Calu3 (cell line): ENCODE results near the gene MICAL3. TPM values are rescaled to one million over a fixed set of nuclear protein-coding genes. Genes with fewer than 3 reads are reported as not detected.

Experiments
- BruUV-seq: library from RNA; stranded (reverse); fragments of 400-500 nt; replicated peaks from 2 replicates; lab custom pipeline; 2021; lab: Mats Ljungman, UMichigan
- CTCF ChIA-PET: fragments of 300-600 bp; sonication (Branson Sonifier 250); formaldehyde crosslinking; loops from one replicate; lab custom pipeline; 2022; ENCODE audit warnings: antibody characterized with exemption; lab: Charles Lee
- DNase-seq: peaks from one replicate; pipeline ENCODE4 v3.0.0; 2022
- H3K27ac Mint-ChIP-seq: one replicate; pipeline ENCODE4 v1.8.0; 2022; ENCODE audit warnings: mixed read lengths; ENCODE audit not compliant: unreplicated experiment
- H3K27me3 Mint-ChIP-seq: one replicate; pipeline ENCODE4 v1.8.0; 2022; ENCODE audit warnings: mixed read lengths; ENCODE audit not compliant: unreplicated experiment
- H3K36me3 Mint-ChIP-seq: one replicate; pipeline ENCODE4 v1.8.0; 2022; ENCODE audit warnings: mild to moderate bottlenecking, moderate library complexity, mixed read lengths; ENCODE audit not compliant: insufficient read depth, unreplicated experiment
- H3K4me1 Mint-ChIP-seq: one replicate; pipeline ENCODE4 v1.8.0; 2022; ENCODE audit warnings: mild to moderate bottlenecking, low read depth, mixed read lengths; ENCODE audit not compliant: unreplicated experiment
- H3K4me3 Mint-ChIP-seq: one replicate; pipeline ENCODE4 v1.8.0; 2022; ENCODE audit warnings: mild to moderate bottlenecking, low read depth, moderate library complexity, mixed read lengths; ENCODE audit not compliant: unreplicated experiment
- H3K9me3 Mint-ChIP-seq: one replicate; pipeline ENCODE4 v1.8.0; 2022; ENCODE audit warnings: low read depth, mixed read lengths; ENCODE audit not compliant: unreplicated experiment
- intact Hi-C: fragments of 100-400 bp; cut with micrococcal nuclease; formaldehyde crosslinking; loops from one replicate; pipeline ENCODE4 v1.10.0; 2022; ENCODE audit not compliant: unreplicated experiment
- total RNA-seq: library from RNA; stranded (reverse); gene quantifications from 2 replicates; pipeline ENCODE4 v1.2.3, GENCODE V29; 2022
- TF ChIP-seq, protein P1 (sequence below): fragments of 200-600 bp; IDR thresholded peaks from one replicate; pipeline ENCODE4 v1.8.0; 2022; ENCODE audit warnings: antibody characterized with exemption; ENCODE audit not compliant: unreplicated experiment

MICAL3 gene
- total RNA-seq, 1 experiment from 2014 or later, result 60.6 TPM

DNA sequence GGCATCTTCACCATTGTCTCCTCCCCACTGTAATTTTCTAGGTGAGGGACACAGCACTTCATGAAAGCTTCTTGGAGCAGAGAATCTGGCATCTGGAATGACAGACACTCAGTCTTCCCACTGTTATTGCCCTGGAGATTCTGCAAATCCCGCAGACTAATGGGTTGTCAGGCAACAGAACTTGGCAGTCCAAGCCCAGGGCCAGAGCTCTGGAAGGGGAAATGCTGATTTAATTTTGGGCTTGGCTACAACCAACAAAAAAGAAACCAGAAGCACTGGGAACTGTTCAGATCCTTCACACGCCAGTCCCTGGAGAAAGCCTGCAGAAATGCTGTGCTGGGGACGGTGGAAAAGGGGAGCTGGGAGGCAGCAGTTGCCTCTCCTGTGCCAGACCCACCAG, 178.6 kb downstream of the MICAL3 start:
- H3K4me3 Mint-ChIP-seq, result no peak overlapping the region
- H3K9me3 Mint-ChIP-seq, result no peaks in the 10 kb centered on the region
- no peaks in the 10 kb centered on the region for H3K36me3 Mint-ChIP-seq
- no peak for DNase-seq
- intact Hi-C loops, result no loop called here
- CTCF ChIA-PET, result no interaction called here
- H3K27me3 Mint-ChIP-seq, result no peaks in the 10 kb centered on the region
- TF ChIP-seq, protein P1, sequence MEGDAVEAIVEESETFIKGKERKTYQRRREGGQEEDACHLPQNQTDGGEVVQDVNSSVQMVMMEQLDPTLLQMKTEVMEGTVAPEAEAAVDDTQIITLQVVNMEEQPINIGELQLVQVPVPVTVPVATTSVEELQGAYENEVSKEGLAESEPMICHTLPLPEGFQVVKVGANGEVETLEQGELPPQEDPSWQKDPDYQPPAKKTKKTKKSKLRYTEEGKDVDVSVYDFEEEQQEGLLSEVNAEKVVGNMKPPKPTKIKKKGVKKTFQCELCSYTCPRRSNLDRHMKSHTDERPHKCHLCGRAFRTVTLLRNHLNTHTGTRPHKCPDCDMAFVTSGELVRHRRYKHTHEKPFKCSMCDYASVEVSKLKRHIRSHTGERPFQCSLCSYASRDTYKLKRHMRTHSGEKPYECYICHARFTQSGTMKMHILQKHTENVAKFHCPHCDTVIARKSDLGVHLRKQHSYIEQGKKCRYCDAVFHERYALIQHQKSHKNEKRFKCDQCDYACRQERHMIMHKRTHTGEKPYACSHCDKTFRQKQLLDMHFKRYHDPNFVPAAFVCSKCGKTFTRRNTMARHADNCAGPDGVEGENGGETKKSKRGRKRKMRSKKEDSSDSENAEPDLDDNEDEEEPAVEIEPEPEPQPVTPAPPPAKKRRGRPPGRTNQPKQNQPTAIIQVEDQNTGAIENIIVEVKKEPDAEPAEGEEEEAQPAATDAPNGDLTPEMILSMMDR, result no peak
- no TSS peak for BruUV-seq
- H3K27ac Mint-ChIP-seq, result no peak overlapping the region
- H3K4me1 Mint-ChIP-seq, result no peaks in the 10 kb centered on the region

DNA sequence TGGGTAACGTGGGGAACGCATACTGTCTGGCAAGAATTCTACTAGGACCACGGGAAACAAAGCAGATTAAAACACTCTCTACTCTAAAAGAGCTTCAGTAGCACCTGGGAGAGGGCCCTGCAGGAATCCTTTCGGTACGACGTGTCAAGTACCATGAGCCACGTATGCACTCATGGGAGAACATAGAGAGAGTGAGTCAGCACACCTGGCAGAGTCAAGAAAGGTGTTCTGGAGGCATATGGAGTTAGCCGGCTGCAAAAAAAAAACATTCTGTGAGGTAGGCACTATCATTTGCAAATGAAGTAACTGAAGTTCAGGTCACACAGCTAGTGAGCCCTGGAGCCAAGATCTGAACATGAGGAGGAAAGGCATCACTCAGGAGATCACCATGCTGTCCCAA, 179.0 kb downstream of the MICAL3 start:
- no peak overlapping the region for H3K27ac Mint-ChIP-seq
- intact Hi-C loops, result no loop called here
- H3K4me1 Mint-ChIP-seq, result no peaks in the 10 kb centered on the region
- no peaks in the 10 kb centered on the region for H3K9me3 Mint-ChIP-seq
- TF ChIP-seq, protein P1, result no peak
- DNase-seq, result no peak
- CTCF ChIA-PET, result no interaction called here
- no peaks in the 10 kb centered on the region for H3K27me3 Mint-ChIP-seq
- BruUV-seq, result no TSS peak
- H3K36me3 Mint-ChIP-seq, result no peaks in the 10 kb centered on the region
- no peak overlapping the region for H3K4me3 Mint-ChIP-seq

DNA sequence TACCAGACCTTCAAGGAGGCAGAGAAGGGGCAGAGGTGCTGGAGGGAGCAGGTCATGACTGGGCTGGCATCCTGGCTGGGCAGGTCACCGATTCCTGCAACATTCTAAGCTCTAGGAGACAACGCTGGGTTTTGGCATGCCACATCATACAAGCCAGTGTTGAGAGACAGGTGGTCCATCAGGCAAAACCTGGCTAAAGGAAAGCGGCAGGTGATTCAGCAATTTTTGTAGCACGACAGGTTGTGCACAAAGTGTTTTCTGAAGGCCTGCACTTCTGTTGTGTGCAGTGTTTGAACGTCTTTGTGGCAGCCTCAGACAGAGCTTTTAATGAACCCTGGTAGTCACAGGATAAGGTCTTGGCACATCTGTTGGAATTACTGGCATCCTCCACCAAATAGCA, 180.2 kb downstream of the MICAL3 start:
- no peak for DNase-seq

DNA sequence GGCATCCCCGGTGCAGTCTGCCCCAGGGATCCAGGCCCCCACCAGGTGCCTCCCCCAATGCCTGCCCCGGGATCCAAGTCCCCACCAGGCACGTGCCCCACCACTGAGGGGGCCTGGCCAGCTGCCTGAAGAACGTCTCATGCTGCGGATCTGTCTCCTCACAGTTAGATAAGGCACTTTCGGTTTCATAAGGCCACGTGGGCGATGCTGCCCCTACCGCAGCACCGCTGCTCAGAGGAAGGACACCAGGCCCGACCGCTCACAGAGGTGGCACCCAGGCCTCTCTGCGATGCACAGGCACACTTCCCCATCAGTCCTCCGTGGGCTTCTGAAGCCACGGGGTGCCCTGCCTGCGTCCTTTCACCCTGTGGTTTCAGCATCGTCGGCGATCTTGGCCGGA, 182.0 kb downstream of the MICAL3 start:
- intact Hi-C loops, result no loop called here
- Mint-ChIP-seq H3K27me3 (no peaks in the 10 kb centered on the region), H3K36me3 (peaks cover 6% of the 10 kb centered on the region), H3K4me3 (no peak overlapping the region), H3K27ac (no peak overlapping the region), H3K9me3 (no peaks in the 10 kb centered on the region), H3K4me1 (no peaks in the 10 kb centered on the region)
- TF ChIP-seq, protein P1, result no peak
- DNase-seq, result no peak
- CTCF ChIA-PET, result no interaction called here
- BruUV-seq, result no TSS peak

More for the DNA sequence above, 180.2 kb downstream of the MICAL3 start:
- TF ChIP-seq, protein P1, result no peak
- CTCF ChIA-PET, result no interaction called here
- H3K27me3 Mint-ChIP-seq, result no peaks in the 10 kb centered on the region
- H3K4me3 Mint-ChIP-seq, result no peak overlapping the region
- no peaks in the 10 kb centered on the region for H3K9me3 Mint-ChIP-seq
- H3K4me1 Mint-ChIP-seq, result no peaks in the 10 kb centered on the region
- intact Hi-C loops, result no loop called here
- peaks cover under 1% of the 10 kb centered on the region for H3K36me3 Mint-ChIP-seq
- BruUV-seq, result no TSS peak
- no peak overlapping the region for H3K27ac Mint-ChIP-seq
